IMR-90 (cell line): ENCODE data around the gene TDRKH. TPM values are rescaled to one million over a fixed set of nuclear protein-coding genes. Genes with fewer than 3 reads are reported as not detected.

Experiments
- ATAC-seq: fragments of 200-7000 bp; cut with Tn5 transposase; 2 replicates; pipeline ENCODE4 v1.9.1; 2020; ENCODE audit warnings: low read depth, mild to moderate bottlenecking, moderate library complexity
- BruUV-seq: library from RNA; stranded (reverse); fragments of 400-500 nt; replicated peaks from 2 replicates; lab custom pipeline; 2021; lab: Mats Ljungman, UMichigan
- CTCF ChIA-PET: fragments of 300-600 bp; formaldehyde crosslinking; extraction: SDS; loops from one replicate; lab custom pipeline; 2021; ENCODE audit warnings: antibody characterized with exemption; lab: Yijun Ruan, JAX
- POLR2A ChIA-PET: fragments of 300-600 bp; sonication (Branson Sonifier 250); formaldehyde crosslinking; loops from one replicate; lab custom pipeline; 2022; ENCODE audit warnings: antibody characterized with exemption; ENCODE audit not compliant: unreplicated experiment; lab: Charles Lee
- DNase-seq: peaks from one replicate; pipeline ENCODE4 v3.0.0; 2013
- H2AFZ ChIP-seq: replicated peaks from 2 replicates; pipeline ENCODE3; 2013; ENCODE audit warnings: low read length, mild to moderate bottlenecking; ENCODE audit not compliant: poor library complexity
- H2AK5ac ChIP-seq: 2 replicates; pipeline ENCODE4 v1.6.1; 2013; ENCODE audit warnings: low read depth, low read length, inconsistent platforms
- H2AK9ac ChIP-seq: replicated peaks from 2 replicates; pipeline ENCODE3; 2013; ENCODE audit warnings: mild to moderate bottlenecking, low read depth, low read length, moderate library complexity; ENCODE audit not compliant: poor library complexity
- H2BK120ac ChIP-seq: 2 replicates; pipeline ENCODE4 v1.6.1; 2013; ENCODE audit warnings: low read depth, low read length, inconsistent platforms
- H2BK15ac ChIP-seq: 3 replicates; pipeline ENCODE4 v1.6.1; 2013; ENCODE audit warnings: low read depth, low read length, inconsistent platforms
- H2BK20ac ChIP-seq: 2 replicates; pipeline ENCODE4 v1.6.1; 2013; ENCODE audit warnings: low read depth, mild to moderate bottlenecking, inconsistent platforms, low read length, moderate library complexity
- H2BK5ac ChIP-seq: 2 replicates; pipeline ENCODE4 v1.6.1; 2013; ENCODE audit warnings: mild to moderate bottlenecking, low read depth, low read length, inconsistent platforms; ENCODE audit not compliant: poor library complexity, severe bottlenecking
- H3K14ac ChIP-seq: replicated peaks from 2 replicates; pipeline ENCODE4 v1.6.1; 2013; ENCODE audit warnings: low read depth, low read length, inconsistent platforms
- H3K18ac ChIP-seq: 2 replicates; pipeline ENCODE4 v1.6.1; 2013; ENCODE audit warnings: low read depth, low read length, control low read depth
- H3K23ac ChIP-seq: 2 replicates; pipeline ENCODE4 v1.6.1; 2013; ENCODE audit warnings: low read depth, low read length, inconsistent platforms
- H3K27ac ChIP-seq: 2 replicates; pipeline ENCODE4 v1.5.1; 2013; ENCODE audit warnings: mild to moderate bottlenecking, control low read depth, low read length; ENCODE audit not compliant: insufficient read depth
- H3K27me3 ChIP-seq: 2 replicates; pipeline ENCODE4 v1.6.1; 2013; ENCODE audit warnings: low read length; ENCODE audit not compliant: control insufficient read depth, insufficient read depth
- H3K36me3 ChIP-seq: 2 replicates; pipeline ENCODE4 v1.6.1; 2013; ENCODE audit warnings: low read length, mixed read lengths; ENCODE audit not compliant: control insufficient read depth, insufficient read depth
- H3K4ac ChIP-seq: 2 replicates; pipeline ENCODE4 v1.6.1; 2013; ENCODE audit warnings: low read depth, low read length, inconsistent platforms
- H3K4me1 ChIP-seq: 2 replicates; pipeline ENCODE4 v1.6.1; 2013; ENCODE audit warnings: low read length, mixed read lengths; ENCODE audit not compliant: control insufficient read depth, insufficient read depth
- H3K4me2 ChIP-seq: 2 replicates; pipeline ENCODE4 v1.6.1; 2013; ENCODE audit warnings: low read depth, mild to moderate bottlenecking, control low read depth, low read length, moderate library complexity
- H3K4me3 ChIP-seq: 2 replicates; pipeline ENCODE4 v1.5.1; 2013; ENCODE audit warnings: low read depth, mild to moderate bottlenecking, control low read depth, low read length, moderate library complexity; ENCODE audit not compliant: insufficient read depth
- H3K56ac ChIP-seq: 2 replicates; pipeline ENCODE4 v1.6.1; 2013; ENCODE audit warnings: low read length, inconsistent platforms; ENCODE audit not compliant: insufficient read depth; ENCODE audit errors: extremely low read depth
- H3K79me1 ChIP-seq, 2 experiments: 2 replicates each; pipeline ENCODE4 v1.6.1; 2013; ENCODE audit warnings: low read length in 2 of 2, inconsistent platforms in 1 of 2, low read depth in 1 of 2
- H3K9ac ChIP-seq: 2 replicates; pipeline ENCODE4 v1.6.1; 2013; ENCODE audit warnings: low read depth, low read length, control low read depth
- H3K9me1 ChIP-seq: 2 replicates; pipeline ENCODE4 v1.6.1; 2013; ENCODE audit warnings: low read length, inconsistent platforms; ENCODE audit not compliant: insufficient read depth
- H3K9me3 ChIP-seq: 2 replicates; pipeline ENCODE4 v1.6.1; 2013; ENCODE audit warnings: low read length; ENCODE audit not compliant: control insufficient read depth, insufficient read depth
- H4K20me1 ChIP-seq: 2 replicates; pipeline ENCODE4 v1.6.1; 2013; ENCODE audit warnings: low read length, inconsistent platforms; ENCODE audit not compliant: insufficient read depth
- H4K5ac ChIP-seq: 2 replicates; pipeline ENCODE4 v1.6.1; 2013; ENCODE audit warnings: mild to moderate bottlenecking, low read depth, low read length, control low read depth
- H4K8ac ChIP-seq, 2 experiments: 2 replicates each; pipeline ENCODE4 v1.6.1; 2013; ENCODE audit warnings: low read depth in 2 of 2, low read length in 2 of 2, control low read depth in 1 of 2, inconsistent platforms in 1 of 2
- H4K91ac ChIP-seq: 2 replicates; pipeline ENCODE4 v1.6.1; 2013; ENCODE audit warnings: low read depth, low read length, inconsistent platforms; ENCODE audit not compliant: insufficient read depth
- MAZ ChIP-seq: IDR thresholded peaks from 2 replicates; pipeline ENCODE4 v1.6.1; 2012; ENCODE audit warnings: low read depth, mild to moderate bottlenecking, low read length, improper control_type of control experiment, moderate library complexity, borderline replicate concordance
- POLR2A ChIP-seq: IDR thresholded peaks from 2 replicates; pipeline ENCODE4 v1.6.1; 2012; ENCODE audit warnings: mild to moderate bottlenecking, low read depth, low read length
- RFX5 ChIP-seq: IDR thresholded peaks from 2 replicates; pipeline ENCODE4 v1.8.0; 2012; ENCODE audit warnings: low read depth, mild to moderate bottlenecking, low read length, moderate library complexity
- WGBS, 2 experiments: methylation state at CpG; one replicate each; pipeline versions ENCODE4 v1.1.5 to v1.1.7; 2013; ENCODE audit warnings: missing lambda C conversion rate in 2 of 2; ENCODE audit not compliant: insufficient read length in 1 of 2; ENCODE audit errors: extremely low coverage in 2 of 2; 5-methylcytosine and 5-hydroxymethylcytosine counted together
- dilution Hi-C: fragments of 300-500 bp; cut with HindIII; formaldehyde crosslinking; loops from one replicate; pipeline ENCODE4 v1.14.3; 2018; ENCODE audit warnings: low sequenced_read_pairs; ENCODE audit not compliant: unreplicated experiment
- in situ Hi-C: fragments of 300-500 bp; cut with MboI; formaldehyde crosslinking; loops from 3 replicates; pipeline ENCODE4 v1.14.3; 2019; ENCODE audit warnings: low sequenced_read_pairs, inconsistent platforms, mixed read lengths
- intact Hi-C: fragments of 100-400 bp; cut with micrococcal nuclease; formaldehyde crosslinking; loops from 2 replicates; pipeline ENCODE4 v1.10.0; 2022
- polyA plus RNA-seq, 3 experiments: library from polyadenylated mRNA; depleted of rRNA; stranded (reverse); fragments of >200 nt; gene quantifications; 2 replicates each; pipeline ENCODE4 v1.2.3, GENCODE V29; 2012; ENCODE audit warnings: low replicate concordance in 1 of 3
- total RNA-seq: library from RNA; depleted of rRNA; stranded (reverse); fragments of >200 nt; gene quantifications from 2 replicates; pipeline ENCODE4 v1.2.3, GENCODE V29; 2012

TDRKH gene
- total and polyA plus RNA-seq, 2 of the 4 experiments (the other 2 are of a cell fraction), result 1.2 to 2.2 TPM

- TF ChIP-seq RFX5, result no peak
These were observed 60.9 kb downstream of the TDRKH start (continued) for GRCh38 chr1:151729157-151729965.

DNA sequence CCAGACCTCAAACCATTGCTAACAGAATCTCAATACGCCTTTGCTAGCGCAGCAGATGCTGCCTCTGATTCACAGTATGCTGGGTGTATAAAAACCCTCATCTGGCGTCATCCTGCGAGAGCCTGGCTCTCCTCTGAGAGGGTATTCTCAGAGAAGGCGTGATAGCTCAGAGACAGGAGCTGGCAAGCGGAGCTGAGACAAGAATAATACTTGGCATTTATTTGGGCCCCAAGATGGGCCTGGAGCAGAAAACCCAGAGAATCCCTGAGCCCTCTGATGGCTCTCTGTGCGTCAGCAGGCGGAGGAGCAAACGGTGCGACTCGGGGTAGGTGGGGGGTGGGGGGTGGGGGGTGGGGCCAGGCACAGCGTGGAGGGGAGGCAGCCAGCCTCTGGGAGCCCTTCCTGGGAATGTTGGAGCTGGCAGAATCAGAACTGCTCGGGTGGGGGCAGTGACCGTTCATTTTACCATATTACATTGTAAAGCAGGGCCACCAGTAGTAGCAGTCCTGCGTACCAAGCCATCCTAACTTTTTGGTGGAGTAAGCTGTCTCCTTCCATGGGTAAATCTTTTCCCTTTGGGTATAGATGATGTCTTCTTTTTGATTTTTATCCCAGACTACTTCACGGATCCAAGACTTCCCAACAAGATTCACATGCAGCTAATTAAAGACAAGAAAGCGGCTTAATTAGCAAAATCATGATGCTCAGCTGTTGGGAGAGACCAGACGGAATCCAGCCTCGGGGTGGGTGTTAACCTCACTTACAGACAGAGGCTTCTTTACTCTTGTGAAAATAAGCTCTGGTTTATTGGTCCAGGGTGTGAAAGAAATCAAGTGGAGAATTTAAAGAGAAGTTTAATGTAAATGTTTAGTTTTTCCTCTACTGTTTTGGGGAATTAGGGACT lies 61.9 kb downstream of the TDRKH start:
- Histone ChIP-seq H2BK120ac (no peak overlapping the region), H3K9me1 (no peaks in the 10 kb centered on the region), H3K4me2 (peak overlapping the region; percentile 46; the same call in 1 of the 2 replicates), H2BK15ac (no peak overlapping the region), H3K4me1 (peaks cover 2% of the 10 kb centered on the region; the same call in 1 of the 2 replicates), H4K8ac (no peak overlapping the region), H3K9me3 (no peaks in the 10 kb centered on the region), H3K36me3 (no peaks in the 10 kb centered on the region), H3K9ac (no peak overlapping the region), H2AFZ (no peak overlapping the region), H2BK5ac (no peak overlapping the region), H4K91ac (no peak overlapping the region), H3K79me1 (no peaks in the 10 kb centered on the region), H2BK20ac (no peak overlapping the region), H4K20me1 (no peaks in the 10 kb centered on the region), H3K4me3 (no peak overlapping the region), H3K14ac (no peak overlapping the region), H3K18ac (no peak overlapping the region), H3K4ac (no peak overlapping the region), H2AK5ac (no peak overlapping the region), H3K27me3 (peaks cover 62% of the 10 kb centered on the region), H2AK9ac (no peak overlapping the region), H3K27ac (no peak overlapping the region), H3K56ac (no peak overlapping the region), H4K5ac (no peak overlapping the region), H3K23ac (no peak overlapping the region; the same call in 1 of the 2 replicates)
- peak; percentile 86 for ATAC-seq
- no peak for TF ChIP-seq MAZ
- no peak for TF ChIP-seq POLR2A
- ChIA-PET POLR2A (no interaction called here), CTCF (interaction anchor here (0.6 kb wide), 1 partner anchor 634 kb away, joined by 3 read pairs; no protein-coding TSS in a partner anchor)
- intact Hi-C loops (no loop called here), dilution Hi-C loops (no loop called here), in situ Hi-C loops (no loop called here)
- no TSS peak for BruUV-seq
- DNase-seq, result peak; percentile 57
- 30% methylated on average over 2 of the region's 19 CpGs; no CpG with 5 or more reads in 1 of the 2 experiments for WGBS, 2 experiments
